ENCODE results near the gene ADAM19.
A peak's percentile ranks its signal among the peaks of the same experiment; 100 is the strongest.

Gene ADAM19

GRCh38 chr5:157545610-157546310, 29.8 kb downstream of the ADAM19 start:
- TF ChIP-seq CTCF (IDR thresholded peaks at IDR 0.05; ENCODE audit: unreplicated experiment in 3 of 3): no peak
- H3K27ac Mint-ChIP-seq: peak overlapping the region in 2 of 3 experiments; percentile 85 to 95
- peaks cover 8% of the 10 kb centered on the region for H3K36me3 Mint-ChIP-seq (ENCODE audit: low read depth)
- no peaks in the 10 kb centered on the region for H3K9me3 Mint-ChIP-seq
- H3K4me1 Mint-ChIP-seq: peaks cover 81% of the 10 kb centered on the region
- no peaks in the 10 kb centered on the region for H3K27me3 Mint-ChIP-seq (ENCODE audit: low read depth)
- H3K4me3 Mint-ChIP-seq: no peak overlapping the region

- H3K36me3 Mint-ChIP-seq (ENCODE audit: low read depth): peaks cover 3% of the 10 kb centered on the region
- peak overlapping the region in 2 of 3 experiments; percentile 85 to 95 for H3K27ac Mint-ChIP-seq
- TF ChIP-seq CTCF (IDR thresholded peaks at IDR 0.05; ENCODE audit: unreplicated experiment in 3 of 3): no peak
- H3K4me3 Mint-ChIP-seq: no peak overlapping the region
- no peaks in the 10 kb centered on the region for H3K9me3 Mint-ChIP-seq
- H3K4me1 Mint-ChIP-seq: peaks cover 79% of the 10 kb centered on the region
- H3K27me3 Mint-ChIP-seq (ENCODE audit: low read depth): no peaks in the 10 kb centered on the region
Observed at GRCh38 chr5:157544623-157544989, 31.0 kb downstream of the ADAM19 start.

GRCh38 chr5:157543825-157544622, 31.6 kb downstream of the ADAM19 start:
- peak overlapping the region in 2 of 3 experiments; percentile 85 to 95 for H3K27ac Mint-ChIP-seq
- no peak overlapping the region for H3K4me3 Mint-ChIP-seq
- H3K36me3 Mint-ChIP-seq (ENCODE audit: low read depth): no peaks in the 10 kb centered on the region
- no peaks in the 10 kb centered on the region for H3K9me3 Mint-ChIP-seq
- peaks cover 73% of the 10 kb centered on the region for H3K4me1 Mint-ChIP-seq
- TF ChIP-seq CTCF (IDR thresholded peaks at IDR 0.05; ENCODE audit: unreplicated experiment in 3 of 3): no peak
- no peaks in the 10 kb centered on the region for H3K27me3 Mint-ChIP-seq (ENCODE audit: low read depth)

- H3K9me3 Mint-ChIP-seq: no peaks in the 10 kb centered on the region
- TF ChIP-seq CTCF (IDR thresholded peaks at IDR 0.05; ENCODE audit: unreplicated experiment in 3 of 3): no peak
- H3K4me1 Mint-ChIP-seq: peaks cover 57% of the 10 kb centered on the region
- no peaks in the 10 kb centered on the region for H3K36me3 Mint-ChIP-seq (ENCODE audit: low read depth)
- H3K27ac Mint-ChIP-seq: peak overlapping the region; percentile 86 to 95 (median 93)
- H3K27me3 Mint-ChIP-seq (ENCODE audit: low read depth): no peaks in the 10 kb centered on the region
- H3K4me3 Mint-ChIP-seq: no peak overlapping the region
Observed at GRCh38 chr5:157542282-157543000, 33.1 kb downstream of the ADAM19 start.

GRCh38 chr5:157541447-157542118, 34.0 kb downstream of the ADAM19 start:
- Mint-ChIP-seq H3K27ac (peak overlapping the region; percentile 86 to 95 (median 93)), H3K4me1 (peaks cover 51% of the 10 kb centered on the region), H3K4me3 (peak overlapping the region; percentile 22 to 42 (median 27)), H3K27me3 (ENCODE audit: low read depth) (no peaks in the 10 kb centered on the region), H3K9me3 (no peaks in the 10 kb centered on the region), H3K36me3 (ENCODE audit: low read depth) (peaks cover 6% of the 10 kb centered on the region)
- TF ChIP-seq CTCF (IDR thresholded peaks at IDR 0.05; ENCODE audit: unreplicated experiment in 3 of 3): no peak

Data from nephron (organoid).